Measurements from ENCODE around the gene TRMT10C.
"Not testable (repeated sequence)": the region's sequence is repeated elsewhere in the genome, so short reads cannot be mapped to it uniquely, and the experiment has no call there.

TRMT10C gene

DNA sequence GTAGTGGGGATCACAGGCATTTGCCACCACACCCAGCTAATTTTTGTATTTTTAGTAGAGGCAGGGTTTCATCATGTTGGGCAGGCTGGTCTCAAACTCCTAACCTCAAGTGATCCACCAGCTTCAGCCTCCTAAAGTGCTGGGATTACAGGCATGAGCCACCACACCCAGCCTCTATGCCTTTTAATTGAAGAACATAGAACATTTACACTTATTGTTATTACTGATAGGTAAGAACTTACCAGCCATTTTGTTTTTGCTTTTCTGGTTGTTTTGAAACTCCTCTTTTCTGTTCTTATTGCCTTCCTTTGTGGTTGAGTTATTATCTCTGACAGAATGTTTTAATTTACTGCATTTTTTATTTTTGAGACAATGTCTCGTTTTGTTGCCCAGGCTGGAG lies 41.5 kb downstream of the TRMT10C start:
- TF ChIP-seq, protein P1, sequence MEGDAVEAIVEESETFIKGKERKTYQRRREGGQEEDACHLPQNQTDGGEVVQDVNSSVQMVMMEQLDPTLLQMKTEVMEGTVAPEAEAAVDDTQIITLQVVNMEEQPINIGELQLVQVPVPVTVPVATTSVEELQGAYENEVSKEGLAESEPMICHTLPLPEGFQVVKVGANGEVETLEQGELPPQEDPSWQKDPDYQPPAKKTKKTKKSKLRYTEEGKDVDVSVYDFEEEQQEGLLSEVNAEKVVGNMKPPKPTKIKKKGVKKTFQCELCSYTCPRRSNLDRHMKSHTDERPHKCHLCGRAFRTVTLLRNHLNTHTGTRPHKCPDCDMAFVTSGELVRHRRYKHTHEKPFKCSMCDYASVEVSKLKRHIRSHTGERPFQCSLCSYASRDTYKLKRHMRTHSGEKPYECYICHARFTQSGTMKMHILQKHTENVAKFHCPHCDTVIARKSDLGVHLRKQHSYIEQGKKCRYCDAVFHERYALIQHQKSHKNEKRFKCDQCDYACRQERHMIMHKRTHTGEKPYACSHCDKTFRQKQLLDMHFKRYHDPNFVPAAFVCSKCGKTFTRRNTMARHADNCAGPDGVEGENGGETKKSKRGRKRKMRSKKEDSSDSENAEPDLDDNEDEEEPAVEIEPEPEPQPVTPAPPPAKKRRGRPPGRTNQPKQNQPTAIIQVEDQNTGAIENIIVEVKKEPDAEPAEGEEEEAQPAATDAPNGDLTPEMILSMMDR (IDR thresholded peaks at IDR 0.05; ENCODE audit: low read depth, low read length, missing control alignments): no peak
- H3K4me3 ChIP-seq (ENCODE audit: low read depth, low read length): no peak overlapping the region
- in situ Hi-C loops (cut with HindIII; ENCODE audit: low sequenced_read_pairs): no loop called here
- DNase-seq (ENCODE audit: low read depth): no peak

- H3K4me3 ChIP-seq (ENCODE audit: low read depth, low read length); in situ Hi-C loops (cut with HindIII; ENCODE audit: low sequenced_read_pairs); DNase-seq (ENCODE audit: low read depth): not testable (repeated sequence)
Observed at GRCh38 chr3:101605398-101605797, 43.7 kb downstream of the TRMT10C start.

GRCh38 chr3:101611023-101611422 lies 49.4 kb downstream of the TRMT10C start:
- TF ChIP-seq, protein P1 (IDR thresholded peaks at IDR 0.05; ENCODE audit: low read depth, low read length, missing control alignments): no peak
- no peak for DNase-seq (ENCODE audit: low read depth)
- H3K4me3 ChIP-seq (ENCODE audit: low read depth, low read length): no peak overlapping the region
- in situ Hi-C loops (cut with HindIII; ENCODE audit: low sequenced_read_pairs): no loop called here

GRCh38 chr3:101613014-101613413 lies 51.3 kb downstream of the TRMT10C start:
- H3K4me3 ChIP-seq (ENCODE audit: low read depth, low read length); DNase-seq (ENCODE audit: low read depth); in situ Hi-C loops (cut with HindIII; ENCODE audit: low sequenced_read_pairs): not testable (repeated sequence)

GRCh38 chr3:101615525-101615924 lies 53.9 kb downstream of the TRMT10C start:
- H3K4me3 ChIP-seq (ENCODE audit: low read depth, low read length): no peak overlapping the region
- no peak for DNase-seq (ENCODE audit: low read depth)
- TF ChIP-seq, protein P1 (IDR thresholded peaks at IDR 0.05; ENCODE audit: low read depth, low read length, missing control alignments): no peak
- in situ Hi-C loops (cut with HindIII; ENCODE audit: low sequenced_read_pairs): no loop called here

Data from astrocyte of the cerebellum (primary cell).